ENCODE measurements around the gene TMEM150A. TPM values are rescaled to one million over a fixed set of nuclear protein-coding genes. Genes with fewer than 3 reads are reported as not detected.

The TMEM150A gene
- total and polyA plus RNA-seq, 2 of the 4 experiments (the other 2 are of a cell fraction): 4.8 to 16.3 TPM

GRCh38 chr2:85583667-85584353 lies 18.7 kb downstream of the TMEM150A start:
- no TSS peak for BruUV-seq (replicated peaks)
- no peak; the same call in 1 of the 2 replicates for ATAC-seq (ENCODE audit: low read depth)
- intact Hi-C loops (cut with micrococcal nuclease): loop anchor here (2.0 kb wide), 1 partner anchor 23 kb away; the partner anchor contains the start of gene GGCX

More at GRCh38 chr2:85583667-85584353, 18.7 kb downstream of the TMEM150A start:
- in situ Hi-C loops (cut with MboI; ENCODE audit: low sequenced_read_pairs): no loop called here
- no peaks in the 10 kb centered on the region for H3K9me3 ChIP-seq (ENCODE audit: control insufficient read depth, insufficient read depth, low read length)
- peak overlapping the region; percentile 88 for H3K14ac ChIP-seq (replicated peaks; ENCODE audit: low read depth, low read length)
- ChIA-PET CTCF (interaction anchor here (0.6 kb wide), 1 partner anchor 14 kb away, joined by 3 read pairs; no protein-coding TSS in a partner anchor), POLR2A (ENCODE audit: unreplicated experiment) (interaction anchor here (0.6 kb wide), 1 partner anchor 280 kb away, joined by 5 read pairs; no protein-coding TSS in a partner anchor)
- H3K56ac ChIP-seq (ENCODE audit: extremely low read depth, insufficient read depth, low read length): no peak overlapping the region; the same call in 1 of the 2 replicates
- H2BK5ac ChIP-seq (ENCODE audit: low read depth, low read length, poor library complexity, severe bottlenecking): peak overlapping the region; percentile 38
- H4K20me1 ChIP-seq (ENCODE audit: insufficient read depth, low read length): no peaks in the 10 kb centered on the region
- peaks cover 28% of the 10 kb centered on the region for H3K4me1 ChIP-seq (ENCODE audit: control insufficient read depth, insufficient read depth, low read length)
- peak overlapping the region; percentile 62 for H3K18ac ChIP-seq (ENCODE audit: low read depth, low read length)
- H3K27ac ChIP-seq (ENCODE audit: insufficient read depth, low read length): peak overlapping the region; percentile 72
- H3K9ac ChIP-seq (ENCODE audit: low read depth, low read length): peak overlapping the region; percentile 69
- peaks cover 6 to 35% of the 10 kb centered on the region in 2 experiments; a peak in 2 of 4 replicates for H3K79me1 ChIP-seq (ENCODE audit: low read depth in 1 of 2, low read length in 2 of 2)
- no peaks in the 10 kb centered on the region for H3K36me3 ChIP-seq (ENCODE audit: control insufficient read depth, insufficient read depth, low read length)
- peak overlapping the region; percentile 73; the same call in 1 of the 3 replicates for H2BK15ac ChIP-seq (ENCODE audit: low read depth, low read length)
- peak overlapping the region; percentile 94 for H2AFZ ChIP-seq (replicated peaks; ENCODE audit: low read length, poor library complexity)
- 40% methylated on average over 1 of the region's 16 CpGs; no CpG with 5 or more reads in 1 of the 2 experiments for WGBS, 2 experiments (ENCODE audit: extremely low coverage in 2 of 2, insufficient read length in 1 of 2)
- H4K91ac ChIP-seq (ENCODE audit: insufficient read depth, low read depth, low read length): peak overlapping the region; percentile 92
- H3K4me3 ChIP-seq (ENCODE audit: insufficient read depth, low read depth, low read length): peak overlapping the region; percentile 50
- no peaks in the 10 kb centered on the region for H3K27me3 ChIP-seq (ENCODE audit: control insufficient read depth, insufficient read depth, low read length)
- H4K5ac ChIP-seq (ENCODE audit: low read depth, low read length): peak overlapping the region; percentile 99
- peak overlapping the region; percentile 87 for H3K4me2 ChIP-seq (ENCODE audit: low read depth, low read length)
- no peak for TF ChIP-seq RFX5 (IDR thresholded peaks at IDR 0.05; ENCODE audit: low read depth, low read length)
- TF ChIP-seq CHD1 (IDR thresholded peaks at IDR 0.05; ENCODE audit: low read depth, low read length): no peak
- TF ChIP-seq CEBPB (IDR thresholded peaks at IDR 0.05; ENCODE audit: low read depth, low read length): peak; percentile 81
- no peak for TF ChIP-seq MAZ (IDR thresholded peaks at IDR 0.05; ENCODE audit: borderline replicate concordance, low read depth, low read length)
- TF ChIP-seq FOS (IDR thresholded peaks at IDR 0.05; ENCODE audit: low read depth, low read length): no peak
- no peak for TF ChIP-seq MAFK (IDR thresholded peaks at IDR 0.05; ENCODE audit: low read depth, low read length)
- peak overlapping the region; percentile 91 for H2BK120ac ChIP-seq (ENCODE audit: low read depth, low read length)
- no peak for DNase-seq
- H4K8ac ChIP-seq (ENCODE audit: low read depth in 2 of 2, low read length in 2 of 2): peak overlapping the region; percentile 42 to 90
- H2AK5ac ChIP-seq (ENCODE audit: low read depth, low read length): peak overlapping the region; percentile 83
- dilution Hi-C loops (cut with HindIII; ENCODE audit: low sequenced_read_pairs, unreplicated experiment): no loop called here
- peak overlapping the region; percentile 45 for H2AK9ac ChIP-seq (replicated peaks; ENCODE audit: low read depth, low read length, poor library complexity)
- peaks cover 16% of the 10 kb centered on the region for H3K9me1 ChIP-seq (ENCODE audit: insufficient read depth, low read length)
- H2BK20ac ChIP-seq (ENCODE audit: low read depth, low read length): peak overlapping the region; percentile 89
- peak overlapping the region; percentile 87 for H3K23ac ChIP-seq (ENCODE audit: low read depth, low read length)
- peak overlapping the region; percentile 95 for H3K4ac ChIP-seq (ENCODE audit: low read depth, low read length)

All from IMR-90 (cell line).